ENCODE data around the gene COL24A1.

Gene COL24A1

DNA sequence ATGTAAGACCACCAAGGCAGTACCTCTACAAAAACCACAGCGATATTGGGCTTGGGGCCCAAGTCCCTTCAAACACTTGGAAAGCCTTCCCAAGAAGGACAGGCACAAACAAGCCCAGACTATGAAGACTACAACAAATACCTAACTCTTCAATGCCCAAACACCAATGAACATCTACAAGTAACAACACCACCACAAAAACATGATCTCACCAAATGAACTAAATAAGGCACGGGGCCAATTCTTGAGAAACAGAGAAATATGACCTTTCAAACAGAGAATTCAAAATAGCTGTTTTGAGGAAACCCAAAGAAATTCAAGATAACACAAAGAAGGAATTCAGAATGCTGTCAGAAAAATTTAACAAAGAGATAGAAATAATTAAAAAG, 86.8 kb downstream of the COL24A1 start:
- H4K20me1 ChIP-seq, result no peaks in the 10 kb centered on the region
- H3K27ac ChIP-seq, result no peak overlapping the region
- no peaks in the 10 kb centered on the region for H3K36me3 ChIP-seq
- no peak overlapping the region for H3K4me3 ChIP-seq
- no peaks in the 10 kb centered on the region for H3K4me1 ChIP-seq
- H3K9me3 ChIP-seq (replicated peaks in 1 of 11), result no peaks in the 10 kb centered on the region
- TF ChIP-seq Cebpa-rat (IDR thresholded peaks at IDR 0.05), result no peak
- H3K9ac ChIP-seq, result no peak overlapping the region
- H3K4me2 ChIP-seq, result no peak overlapping the region
- H3K27me3 ChIP-seq, result no peaks in the 10 kb centered on the region

DNA sequence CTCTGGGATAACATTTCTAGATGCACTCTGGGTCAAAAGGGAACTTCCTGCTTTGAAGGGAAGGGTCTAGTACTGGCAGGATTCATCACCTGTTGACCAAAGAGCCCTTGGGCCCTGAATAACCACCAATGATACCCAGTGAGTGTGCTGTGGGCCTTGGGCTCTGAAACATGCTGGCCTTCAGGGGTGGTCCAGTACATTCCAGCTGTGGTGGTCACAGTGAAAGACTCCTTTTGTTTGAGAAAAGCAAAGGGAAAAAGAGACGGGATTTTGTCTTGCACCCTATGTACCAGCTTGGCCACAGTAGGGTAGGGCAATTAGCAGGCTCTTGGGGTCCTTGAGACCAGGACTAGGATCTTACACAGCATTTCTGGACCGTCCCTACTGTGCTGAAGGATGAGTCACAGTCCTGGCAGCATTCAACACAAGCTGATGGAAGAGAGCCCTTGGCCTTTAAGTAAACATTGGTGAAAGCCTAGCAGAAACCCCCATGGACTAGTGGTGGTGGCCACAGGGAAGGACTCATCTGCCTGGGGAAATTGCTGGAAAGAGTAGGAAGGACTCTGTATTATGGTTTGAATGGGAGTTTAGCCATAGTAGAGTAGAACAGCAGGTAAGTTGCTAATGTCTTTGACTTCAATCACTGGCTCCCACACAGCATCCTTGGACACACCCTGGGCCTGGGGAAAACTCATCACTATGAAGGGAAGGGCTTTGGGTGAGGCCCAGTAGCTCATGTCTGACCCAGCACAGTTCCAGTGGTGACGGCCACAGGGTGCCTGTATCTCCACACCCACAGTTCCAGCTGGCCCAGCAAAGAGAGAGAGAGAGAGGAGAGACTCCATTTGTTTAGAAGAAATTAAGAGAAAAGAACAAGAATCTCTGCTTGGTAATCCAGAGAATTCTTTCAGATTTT, 87.5 kb downstream of the COL24A1 start:
- H3K4me3 ChIP-seq, result no peak overlapping the region

DNA sequence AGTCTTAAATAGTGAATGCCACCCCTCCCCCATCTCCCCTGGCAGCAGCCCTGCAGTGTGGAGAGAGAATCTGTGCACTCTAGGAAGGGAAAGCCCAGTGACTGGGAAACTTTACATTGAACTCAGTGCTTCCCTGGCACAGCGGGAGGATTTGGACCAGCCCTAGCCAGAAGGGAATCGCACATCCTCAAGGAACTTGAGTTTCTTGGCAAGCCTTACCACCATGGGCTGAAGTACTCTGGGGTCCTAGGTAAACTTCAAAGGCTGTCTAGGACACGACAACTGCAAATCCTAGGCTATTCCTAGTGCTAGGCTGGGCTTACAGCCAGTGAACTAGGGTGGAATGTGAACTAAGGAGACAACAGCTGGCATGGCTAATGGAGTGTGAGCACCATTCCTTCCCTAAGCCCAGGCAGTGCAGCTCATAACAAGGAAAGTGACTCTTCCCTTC, 88.3 kb downstream of the COL24A1 start:
- no peaks in the 10 kb centered on the region for H3K27me3 ChIP-seq
- H3K4me3 ChIP-seq, result no peak overlapping the region
- no peaks in the 10 kb centered on the region for H4K20me1 ChIP-seq
- no peaks in the 10 kb centered on the region for H3K36me3 ChIP-seq
- TF ChIP-seq Cebpa-rat (IDR thresholded peaks at IDR 0.05), result no peak
- H3K27ac ChIP-seq, result no peak overlapping the region
- no peaks in the 10 kb centered on the region for H3K4me1 ChIP-seq
- H3K4me2 ChIP-seq, result no peak overlapping the region
- H3K9me3 ChIP-seq (replicated peaks in 1 of 11), result no peaks in the 10 kb centered on the region
- no peak overlapping the region for H3K9ac ChIP-seq

More for the DNA sequence above, 87.5 kb downstream of the COL24A1 start:
- no peaks in the 10 kb centered on the region for H3K9me3 ChIP-seq (replicated peaks in 1 of 11)
- no peak overlapping the region for H3K4me2 ChIP-seq
- no peak overlapping the region for H3K9ac ChIP-seq
- H3K27me3 ChIP-seq, result no peaks in the 10 kb centered on the region
- no peaks in the 10 kb centered on the region for H3K4me1 ChIP-seq
- H3K36me3 ChIP-seq, result no peaks in the 10 kb centered on the region
- no peaks in the 10 kb centered on the region for H4K20me1 ChIP-seq
- H3K27ac ChIP-seq, result no peak overlapping the region
- TF ChIP-seq Cebpa-rat (IDR thresholded peaks at IDR 0.05), result no peak

DNA sequence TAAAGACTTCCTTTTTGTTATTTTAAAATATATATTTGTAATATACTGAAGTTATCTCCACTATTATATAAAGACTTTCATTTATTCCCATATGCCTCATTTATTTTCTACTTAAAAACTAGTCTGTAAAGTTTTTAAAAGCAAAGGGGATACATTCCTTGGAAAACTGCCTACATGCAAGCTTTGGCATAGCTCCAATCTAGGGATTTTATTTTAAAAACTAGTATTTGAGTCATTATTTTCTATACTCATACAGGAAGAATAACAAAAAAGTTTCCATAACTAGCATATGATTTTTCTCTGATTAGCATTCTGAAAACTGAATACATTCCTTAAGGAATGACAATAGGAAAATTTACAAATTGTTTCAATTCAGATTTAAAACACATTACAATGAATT, 88.9 kb downstream of the COL24A1 start:
- Histone ChIP-seq H3K36me3 (no peaks in the 10 kb centered on the region), H4K20me1 (no peaks in the 10 kb centered on the region), H3K9me3 (replicated peaks in 1 of 11) (no peaks in the 10 kb centered on the region), H3K4me3 (no peak overlapping the region), H3K4me2 (no peak overlapping the region), H3K27me3 (no peaks in the 10 kb centered on the region), H3K4me1 (no peaks in the 10 kb centered on the region), H3K9ac (no peak overlapping the region), H3K27ac (no peak overlapping the region)
- no peak for TF ChIP-seq Cebpa-rat (IDR thresholded peaks at IDR 0.05)

DNA sequence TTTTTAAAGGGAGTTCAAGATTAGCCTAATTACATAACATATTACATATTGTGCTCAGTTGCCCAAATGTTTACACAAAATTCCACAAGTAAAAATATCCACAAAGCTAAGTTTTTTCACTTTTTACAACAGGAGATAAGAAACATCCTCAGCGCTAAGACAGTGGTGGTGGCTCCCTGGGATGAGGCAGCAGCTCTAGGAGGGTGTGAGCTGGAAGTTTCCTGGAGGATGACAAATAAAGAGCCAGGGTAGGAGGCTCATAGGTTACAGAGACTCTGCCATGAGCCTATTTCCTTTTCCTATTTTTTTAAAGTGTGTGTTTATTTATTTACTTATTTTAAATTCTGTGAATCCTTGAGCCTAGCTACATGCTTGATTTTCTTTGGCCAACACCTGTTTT, 91.7 kb downstream of the COL24A1 start:
- no peak for TF ChIP-seq Cebpa-rat (IDR thresholded peaks at IDR 0.05)
- Histone ChIP-seq H3K9me3 (replicated peaks in 1 of 11) (no peaks in the 10 kb centered on the region), H3K9ac (no peak overlapping the region), H3K27me3 (no peaks in the 10 kb centered on the region), H3K27ac (no peak overlapping the region), H3K36me3 (no peaks in the 10 kb centered on the region), H4K20me1 (no peaks in the 10 kb centered on the region), H3K4me2 (no peak overlapping the region), H3K4me1 (peaks cover 0 to 11% (median 0%) of the 10 kb centered on the region in 10 experiments; a peak in 1 of 20 replicates), H3K4me3 (no peak overlapping the region)

DNA sequence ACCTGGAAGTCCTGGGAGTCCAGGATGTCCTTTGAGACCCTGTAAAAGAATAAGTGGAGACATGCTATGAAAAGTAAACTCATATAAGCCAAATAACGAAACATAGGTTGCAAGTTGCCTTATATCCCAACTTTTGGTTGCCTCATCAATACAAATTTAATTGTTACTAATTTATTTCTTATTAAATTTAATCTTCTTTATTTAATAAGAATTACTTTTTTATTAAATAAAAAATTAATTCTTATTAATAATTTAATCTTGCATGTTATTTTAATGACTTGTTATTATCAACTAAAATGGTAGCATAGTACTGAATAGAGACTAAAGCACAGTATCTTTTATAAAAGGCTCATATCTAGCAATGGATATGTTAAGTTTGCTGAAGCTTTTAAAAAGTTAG, 92.9 kb downstream of the COL24A1 start:
- Histone ChIP-seq H3K9me3 (replicated peaks in 1 of 11) (no peaks in the 10 kb centered on the region), H3K4me3 (no peak overlapping the region), H3K27me3 (no peaks in the 10 kb centered on the region), H3K27ac (no peak overlapping the region), H3K4me2 (no peak overlapping the region), H3K4me1 (peaks cover 0 to 11% (median 0%) of the 10 kb centered on the region in 10 experiments; a peak in 1 of 20 replicates), H3K36me3 (no peaks in the 10 kb centered on the region), H4K20me1 (no peaks in the 10 kb centered on the region), H3K9ac (no peak overlapping the region)
- TF ChIP-seq Cebpa-rat (IDR thresholded peaks at IDR 0.05), result no peak

DNA sequence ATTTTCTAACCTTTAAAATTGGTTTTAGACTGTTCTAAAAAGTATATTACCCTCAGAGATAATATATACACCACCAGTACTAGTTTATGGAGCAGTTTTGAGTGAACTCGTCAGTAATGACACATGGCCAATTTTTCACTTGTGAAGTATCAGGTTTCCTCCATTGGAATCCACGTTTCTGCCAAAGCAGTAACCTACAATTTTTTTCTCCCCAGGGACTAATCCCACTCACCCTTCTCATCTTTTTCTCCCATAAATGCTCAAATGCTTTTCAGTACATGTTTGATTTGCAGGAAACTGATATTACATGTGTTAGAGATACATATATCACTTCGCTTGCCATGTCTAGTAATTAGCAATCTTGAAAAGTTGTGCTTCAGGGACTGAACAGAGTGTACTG, 94.1 kb downstream of the COL24A1 start:
- no peak for TF ChIP-seq Cebpa-rat (IDR thresholded peaks at IDR 0.05)
- Histone ChIP-seq H4K20me1 (no peaks in the 10 kb centered on the region), H3K27ac (no peak overlapping the region)

DNA sequence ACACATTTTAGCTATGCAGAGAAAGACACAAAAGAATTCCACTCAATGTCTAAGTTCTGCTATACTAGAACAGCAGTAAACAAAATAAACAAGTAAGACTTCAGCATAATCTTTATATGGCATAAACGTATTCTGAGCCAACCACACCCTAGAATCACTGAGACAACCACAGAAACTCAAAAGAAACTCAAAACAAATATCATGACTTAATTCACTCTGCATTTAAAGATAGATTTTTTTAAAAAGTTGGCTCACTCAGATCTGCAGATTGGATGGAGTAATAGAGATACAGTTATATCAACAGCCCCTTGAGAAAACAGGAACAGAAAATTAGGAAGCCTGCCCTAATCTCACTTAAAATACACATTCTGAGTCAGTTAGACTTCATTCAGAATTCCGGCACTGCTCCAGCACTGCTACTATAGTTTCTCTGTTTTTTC, 95.0 kb downstream of the COL24A1 start:
- TF ChIP-seq Cebpa-rat (IDR thresholded peaks at IDR 0.05), result no peak
- no peaks in the 10 kb centered on the region for H4K20me1 ChIP-seq
- H3K27ac ChIP-seq, result peak overlapping the region in 2 of 11 experiments; percentile 40 to 49; a peak in 2 of 22 replicates
- H3K4me3 ChIP-seq, result no peak overlapping the region
- H3K4me1 ChIP-seq, result peaks cover 0 to 11% (median 0%) of the 10 kb centered on the region in 10 experiments; a peak in 1 of 20 replicates
- no peaks in the 10 kb centered on the region for H3K36me3 ChIP-seq
- no peaks in the 10 kb centered on the region for H3K9me3 ChIP-seq (replicated peaks in 1 of 11)
- H3K27me3 ChIP-seq, result no peaks in the 10 kb centered on the region
- no peak overlapping the region for H3K4me2 ChIP-seq
- H3K9ac ChIP-seq, result no peak overlapping the region

More for the DNA sequence above, 94.1 kb downstream of the COL24A1 start:
- Histone ChIP-seq H3K4me1 (peaks cover 0 to 11% (median 0%) of the 10 kb centered on the region in 10 experiments; a peak in 1 of 20 replicates), H3K9ac (no peak overlapping the region), H3K9me3 (replicated peaks in 1 of 11) (no peaks in the 10 kb centered on the region), H3K4me3 (no peak overlapping the region), H3K27me3 (no peaks in the 10 kb centered on the region), H3K4me2 (no peak overlapping the region), H3K36me3 (no peaks in the 10 kb centered on the region)

DNA sequence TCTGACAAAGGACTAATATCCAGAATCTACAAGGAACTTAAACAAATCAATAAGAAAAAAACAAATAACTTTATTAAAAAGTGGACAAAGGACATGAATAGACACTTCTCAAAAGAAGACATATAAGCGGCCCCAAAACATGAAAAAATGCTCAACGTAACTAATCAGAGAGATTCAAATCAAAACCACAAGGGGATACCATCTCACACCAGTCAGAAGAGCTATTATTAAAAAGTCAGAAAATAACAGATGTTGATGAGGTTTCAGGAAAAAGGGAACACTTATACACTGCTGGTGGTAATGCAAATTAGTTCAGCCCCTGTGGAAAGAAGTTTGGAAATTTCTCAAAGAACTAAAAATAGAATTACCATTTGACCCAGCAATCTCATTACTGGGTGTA, 102.2 kb downstream of the COL24A1 start:
- Histone ChIP-seq H3K9ac (no peak overlapping the region), H3K9me3 (replicated peaks in 1 of 11) (no peaks in the 10 kb centered on the region), H3K27me3 (no peaks in the 10 kb centered on the region), H3K4me2 (0 out of 22 replicates have a peak overlapping the region, but pooled peaks of 1 of the 11 experiments have one; percentile 7), H3K36me3 (no peaks in the 10 kb centered on the region), H3K27ac (no peak overlapping the region), H3K4me1 (peaks cover 0 to 8% (median 0%) of the 10 kb centered on the region in 10 experiments; a peak in 2 of 20 replicates), H3K4me3 (no peak overlapping the region), H4K20me1 (no peaks in the 10 kb centered on the region)
- TF ChIP-seq Cebpa-rat (IDR thresholded peaks at IDR 0.05), result no peak
